ENCODE measurements around the gene HIPK4.
"Not testable (repeated sequence)": the region's sequence is repeated elsewhere in the genome, so short reads cannot be mapped to it uniquely, and the experiment has no call there.

HIPK4 gene

GRCh38 chr19:40383668-40384248, 6.2 kb downstream of the HIPK4 start:
- no peaks in the 10 kb centered on the region for H3K9me3 ChIP-seq (ENCODE audit: control insufficient read depth, insufficient read depth, low read length)
- no peaks in the 10 kb centered on the region for H3K4me1 ChIP-seq (ENCODE audit: control insufficient read depth, insufficient read depth, low read length)
- no peak overlapping the region for H3K9ac ChIP-seq (ENCODE audit: low read depth, low read length)
- no peaks in the 10 kb centered on the region for H3K36me3 ChIP-seq (ENCODE audit: control insufficient read depth, insufficient read depth, low read length)
- no peak overlapping the region for H3K4me3 ChIP-seq (ENCODE audit: low read depth, low read length)
- no peaks in the 10 kb centered on the region for H3K27me3 ChIP-seq (ENCODE audit: control insufficient read depth, insufficient read depth, low read length)

- H3K4me1 ChIP-seq (ENCODE audit: control insufficient read depth, insufficient read depth, low read length): no peaks in the 10 kb centered on the region
- no peak overlapping the region for H3K4me3 ChIP-seq (ENCODE audit: low read depth, low read length)
- no peaks in the 10 kb centered on the region for H3K27me3 ChIP-seq (ENCODE audit: control insufficient read depth, insufficient read depth, low read length)
- H3K9ac ChIP-seq (ENCODE audit: low read depth, low read length): no peak overlapping the region
- H3K36me3 ChIP-seq (ENCODE audit: control insufficient read depth, insufficient read depth, low read length): peaks cover 12% of the 10 kb centered on the region
- no peaks in the 10 kb centered on the region for H3K9me3 ChIP-seq (ENCODE audit: control insufficient read depth, insufficient read depth, low read length)
Measured at GRCh38 chr19:40381321-40381720, 8.7 kb downstream of the HIPK4 start.

- no peaks in the 10 kb centered on the region for H3K27me3 ChIP-seq (ENCODE audit: control insufficient read depth, insufficient read depth, low read length)
- H3K4me1 ChIP-seq (ENCODE audit: control insufficient read depth, insufficient read depth, low read length): no peaks in the 10 kb centered on the region
- H3K4me3 ChIP-seq (ENCODE audit: low read depth, low read length): no peak overlapping the region
- no peak overlapping the region for H3K9ac ChIP-seq (ENCODE audit: low read depth, low read length)
- peaks cover 13% of the 10 kb centered on the region for H3K36me3 ChIP-seq (ENCODE audit: control insufficient read depth, insufficient read depth, low read length)
- H3K9me3 ChIP-seq (ENCODE audit: control insufficient read depth, insufficient read depth, low read length): no peaks in the 10 kb centered on the region
Measured at GRCh38 chr19:40380199-40381037, 9.6 kb downstream of the HIPK4 start.

GRCh38 chr19:40379446-40380198, 10.4 kb downstream of the HIPK4 start:
- H3K36me3 ChIP-seq (ENCODE audit: control insufficient read depth, insufficient read depth, low read length): peaks cover 14% of the 10 kb centered on the region

GRCh38 chr19:40378509-40378908, 11.5 kb downstream of the HIPK4 start:
- Histone ChIP-seq H3K4me3 (ENCODE audit: low read depth, low read length) (no peak overlapping the region), H3K4me1 (ENCODE audit: control insufficient read depth, insufficient read depth, low read length) (no peaks in the 10 kb centered on the region), H3K36me3 (ENCODE audit: control insufficient read depth, insufficient read depth, low read length) (peaks cover 22% of the 10 kb centered on the region), H3K9ac (ENCODE audit: low read depth, low read length) (no peak overlapping the region), H3K9me3 (ENCODE audit: control insufficient read depth, insufficient read depth, low read length) (no peaks in the 10 kb centered on the region), H3K27me3 (ENCODE audit: control insufficient read depth, insufficient read depth, low read length) (no peaks in the 10 kb centered on the region)

More at GRCh38 chr19:40379446-40380198, 10.4 kb downstream of the HIPK4 start:
- Histone ChIP-seq H3K4me1 (ENCODE audit: control insufficient read depth, insufficient read depth, low read length) (no peaks in the 10 kb centered on the region), H3K4me3 (ENCODE audit: low read depth, low read length) (no peak overlapping the region), H3K27me3 (ENCODE audit: control insufficient read depth, insufficient read depth, low read length) (no peaks in the 10 kb centered on the region), H3K9ac (ENCODE audit: low read depth, low read length) (no peak overlapping the region), H3K9me3 (ENCODE audit: control insufficient read depth, insufficient read depth, low read length) (no peaks in the 10 kb centered on the region)

GRCh38 chr19:40377876-40378385, 12.1 kb downstream of the HIPK4 start:
- H3K27me3 ChIP-seq (ENCODE audit: control insufficient read depth, insufficient read depth, low read length): no peaks in the 10 kb centered on the region
- no peaks in the 10 kb centered on the region for H3K9me3 ChIP-seq (ENCODE audit: control insufficient read depth, insufficient read depth, low read length)
- H3K9ac ChIP-seq (ENCODE audit: low read depth, low read length): no peak overlapping the region
- no peak overlapping the region for H3K4me3 ChIP-seq (ENCODE audit: low read depth, low read length)
- no peaks in the 10 kb centered on the region for H3K4me1 ChIP-seq (ENCODE audit: control insufficient read depth, insufficient read depth, low read length)
- H3K36me3 ChIP-seq (ENCODE audit: control insufficient read depth, insufficient read depth, low read length): peaks cover 22% of the 10 kb centered on the region

- no peaks in the 10 kb centered on the region for H3K4me1 ChIP-seq (ENCODE audit: control insufficient read depth, insufficient read depth, low read length)
- peaks cover 36% of the 10 kb centered on the region for H3K36me3 ChIP-seq (ENCODE audit: control insufficient read depth, insufficient read depth, low read length)
- no peak overlapping the region for H3K4me3 ChIP-seq (ENCODE audit: low read depth, low read length)
- H3K9me3 ChIP-seq (ENCODE audit: control insufficient read depth, insufficient read depth, low read length): no peaks in the 10 kb centered on the region
- H3K9ac ChIP-seq (ENCODE audit: low read depth, low read length): no peak overlapping the region
- H3K27me3 ChIP-seq (ENCODE audit: control insufficient read depth, insufficient read depth, low read length): no peaks in the 10 kb centered on the region
Measured at GRCh38 chr19:40376286-40376862, 13.6 kb downstream of the HIPK4 start.

- Histone ChIP-seq H3K9ac (ENCODE audit: low read depth, low read length) (no peak overlapping the region), H3K36me3 (ENCODE audit: control insufficient read depth, insufficient read depth, low read length) (peaks cover 43% of the 10 kb centered on the region), H3K9me3 (ENCODE audit: control insufficient read depth, insufficient read depth, low read length) (no peaks in the 10 kb centered on the region), H3K4me1 (ENCODE audit: control insufficient read depth, insufficient read depth, low read length) (no peaks in the 10 kb centered on the region), H3K4me3 (ENCODE audit: low read depth, low read length) (no peak overlapping the region), H3K27me3 (ENCODE audit: control insufficient read depth, insufficient read depth, low read length) (no peaks in the 10 kb centered on the region)
Measured at GRCh38 chr19:40374084-40374483, 15.9 kb downstream of the HIPK4 start.

GRCh38 chr19:40371802-40372122, 18.2 kb downstream of the HIPK4 start:
- Histone ChIP-seq H3K9me3 (ENCODE audit: control insufficient read depth, insufficient read depth, low read length) (no peaks in the 10 kb centered on the region), H3K36me3 (ENCODE audit: control insufficient read depth, insufficient read depth, low read length) (peaks cover 35% of the 10 kb centered on the region), H3K9ac (ENCODE audit: low read depth, low read length) (no peak overlapping the region), H3K4me3 (ENCODE audit: low read depth, low read length) (no peak overlapping the region), H3K27me3 (ENCODE audit: control insufficient read depth, insufficient read depth, low read length) (no peaks in the 10 kb centered on the region), H3K4me1 (ENCODE audit: control insufficient read depth, insufficient read depth, low read length) (no peaks in the 10 kb centered on the region)

GRCh38 chr19:40370997-40371801, 18.8 kb downstream of the HIPK4 start:
- no peaks in the 10 kb centered on the region for H3K9me3 ChIP-seq (ENCODE audit: control insufficient read depth, insufficient read depth, low read length)
- peaks cover 29% of the 10 kb centered on the region for H3K36me3 ChIP-seq (ENCODE audit: control insufficient read depth, insufficient read depth, low read length)
- no peak overlapping the region for H3K4me3 ChIP-seq (ENCODE audit: low read depth, low read length)
- no peak overlapping the region for H3K9ac ChIP-seq (ENCODE audit: low read depth, low read length)
- no peaks in the 10 kb centered on the region for H3K27me3 ChIP-seq (ENCODE audit: control insufficient read depth, insufficient read depth, low read length)
- H3K4me1 ChIP-seq (ENCODE audit: control insufficient read depth, insufficient read depth, low read length): no peaks in the 10 kb centered on the region

- H3K9me3 ChIP-seq (ENCODE audit: control insufficient read depth, insufficient read depth, low read length); H3K27me3 ChIP-seq (ENCODE audit: control insufficient read depth, insufficient read depth, low read length); H3K4me3 ChIP-seq (ENCODE audit: low read depth, low read length); H3K4me1 ChIP-seq (ENCODE audit: control insufficient read depth, insufficient read depth, low read length); H3K9ac ChIP-seq (ENCODE audit: low read depth, low read length): not testable (repeated sequence)
- H3K36me3 ChIP-seq (ENCODE audit: control insufficient read depth, insufficient read depth, low read length): peaks cover 29% of the 10 kb centered on the region
Measured at GRCh38 chr19:40370253-40370652, 19.7 kb downstream of the HIPK4 start.

Measured in iPS-15b (cell line).